GM12878 (cell line): Measurements from ENCODE around the gene PI4KA. TPM values are rescaled to one million over a fixed set of nuclear protein-coding genes. Genes with fewer than 3 reads are reported as not detected.

Experiments used
- ATAC-seq: fragments of 200-7000 bp; cut with Tn5 transposase; 3 replicates; pipeline ENCODE4 v1.9.1; 2020; ENCODE audit warnings: mild to moderate bottlenecking, moderate library complexity
- BruUV-seq: library from RNA; stranded (reverse); fragments of 400-500 nt; replicated peaks from 2 replicates; lab custom pipeline; 2021; lab: Mats Ljungman, UMichigan
- CTCF ChIA-PET: fragments of 300-600 bp; sonication (Branson Sonifier 250); formaldehyde crosslinking; extraction: SDS; loops from one replicate; lab custom pipeline; 2021; ENCODE audit warnings: inconsistent platforms; lab: Yijun Ruan, JAX
- POLR2A ChIA-PET: fragments of 350-600 bp; formaldehyde crosslinking; extraction: SDS; loops from one replicate; lab custom pipeline; 2021; ENCODE audit warnings: inconsistent platforms; lab: Charles Lee
- RAD21 ChIA-PET: fragments of 300-600 bp; sonication (Branson Sonifier 250); formaldehyde crosslinking; loops from one replicate; lab custom pipeline; 2023; ENCODE audit warnings: antibody characterized with exemption; ENCODE audit not compliant: unreplicated experiment; lab: Charles Lee
- SMC1A ChIA-PET: fragments of 300-600 bp; sonication (Branson Sonifier 250); formaldehyde crosslinking; loops from one replicate; lab custom pipeline; 2023; ENCODE audit not compliant: unreplicated experiment, uncharacterized antibody; lab: Charles Lee
- DNase-seq: peaks from one replicate; pipeline ENCODE4 v3.0.0-alpha.2; 2011; ENCODE audit warnings: low read depth, low spot score
- FAIRE-seq: peaks from 3 replicates; lab custom pipeline; 2011; peaks lifted over from hg19 to GRCh38; lab: Jason Lieb, UNC
- H2AFZ ChIP-seq: 2 replicates; pipeline ENCODE4 v1.6.0; 2011; ENCODE audit warnings: low read depth, low read length, control low read depth; ENCODE audit not compliant: control insufficient read depth
- H3K27ac ChIP-seq: 2 replicates; pipeline ENCODE4 v1.5.1; 2011; ENCODE audit warnings: control low read depth; ENCODE audit not compliant: control insufficient read depth, insufficient read depth
- H3K27me3 ChIP-seq, 2 experiments: replicated peaks in 1 of 2; 2 replicates each; pipeline versions ENCODE4 v1.6.0 to v1.6.1; 2011; ENCODE audit warnings: low read length in 1 of 2; ENCODE audit not compliant: control insufficient read depth in 2 of 2, insufficient read depth in 2 of 2
- H3K36me3 ChIP-seq, 2 experiments: 2 replicates each; pipeline ENCODE4 v1.5.1; 2011; ENCODE audit warnings: low read length in 1 of 2; ENCODE audit not compliant: control insufficient read depth in 2 of 2, insufficient read depth in 2 of 2
- H3K4me1 ChIP-seq: 2 replicates; pipeline ENCODE4 v1.6.1; 2011; ENCODE audit warnings: mild to moderate bottlenecking, low read length, moderate library complexity, mixed read lengths; ENCODE audit not compliant: control insufficient read depth, insufficient read depth
- H3K4me2 ChIP-seq: 2 replicates; pipeline ENCODE4 v1.6.0; 2011; ENCODE audit warnings: control low read depth; ENCODE audit not compliant: control insufficient read depth, insufficient read depth
- H3K4me3 ChIP-seq: fragments of 200-600 bp; sonication (generic); 2 replicates; pipeline ENCODE4 v1.5.1; 2016
- H3K79me2 ChIP-seq: 2 replicates; pipeline ENCODE4 v1.6.0; 2011; ENCODE audit warnings: low read length; ENCODE audit not compliant: control insufficient read depth, insufficient read depth
- H3K9ac ChIP-seq: 2 replicates; pipeline ENCODE4 v1.8.0; 2011; ENCODE audit warnings: low read length, control low read depth, mixed read lengths; ENCODE audit not compliant: control insufficient read depth, insufficient read depth
- H3K9me3 ChIP-seq: replicated peaks from 3 replicates; pipeline ENCODE4 v1.5.1; 2011; ENCODE audit warnings: mild to moderate bottlenecking, low read length; ENCODE audit not compliant: control insufficient read depth, insufficient read depth
- H4K20me1 ChIP-seq: 2 replicates; pipeline ENCODE4 v1.6.0; 2011; ENCODE audit not compliant: control insufficient read depth, insufficient read depth
- CBX3 ChIP-seq: fragments of 200-600 bp; sonication (generic); IDR thresholded peaks from 2 replicates; pipeline ENCODE4 v1.6.1; 2016; ENCODE audit warnings: low read depth, borderline replicate concordance
- GABPA ChIP-seq: IDR thresholded peaks from 2 replicates; pipeline ENCODE4 v1.6.1; 2014; ENCODE audit warnings: antibody characterized with exemption, low read depth, mild to moderate bottlenecking, inconsistent platforms
- KAT2A ChIP-seq: conservative IDR thresholded peaks from 2 replicates; pipeline ENCODE4 v1.6.1; 2011; ENCODE audit warnings: low read depth, low read length; ENCODE audit not compliant: control insufficient read depth
- PML ChIP-seq: IDR thresholded peaks from 2 replicates; pipeline ENCODE4 v1.6.1; 2012; ENCODE audit warnings: low read length, inconsistent platforms
- RAD51 ChIP-seq: fragments of 450-650 bp; IDR thresholded peaks from 2 replicates; pipeline ENCODE4 v1.6.1; 2016; ENCODE audit warnings: moderate library complexity, mild to moderate bottlenecking, inconsistent platforms
- WGBS: methylation state at CpG from one replicate; pipeline ENCODE4 v1.1.6; 2016; ENCODE audit warnings: low lambda C conversion rate; ENCODE audit not compliant: insufficient replicate concordance, insufficient coverage; ENCODE audit errors: missing lambda C conversion rate; 5-methylcytosine and 5-hydroxymethylcytosine counted together
- in situ Hi-C: fragments of 300-500 bp; cut with MboI; formaldehyde crosslinking; loops from 9 replicates; pipeline ENCODE4 v1.14.3; 2018; ENCODE audit warnings: mixed read lengths
- intact Hi-C: fragments of 100-400 bp; cut with micrococcal nuclease; formaldehyde crosslinking; loops from one replicate; pipeline ENCODE4 v1.14.2; 2022; ENCODE audit not compliant: unreplicated experiment
- polyA plus RNA-seq, 11 experiments: library from polyadenylated mRNA; depleted of rRNA in 4 of 11; unstranded in 6 of 11; stranded (reverse) in 5 of 11; fragments of >200 nt; fragmentation: Nextera tagmentation in 4 of 11; fragmentation: Illumina TruSeq in 1 of 11; extraction: Ambion mirVana in 4 of 11; extraction: Trizol in 1 of 11; gene quantifications; 1 replicate in 1 of 11; 2 replicates in 10 of 11; pipeline versions ENCODE4 v1.2.1 to v1.2.3, GENCODE V29; 2011 to 2016; ENCODE audit warnings: inconsistent platforms in 2 of 11, missing spikeins in 2 of 11, low read depth in 1 of 11
- total RNA-seq, 4 experiments: library from RNA; depleted of rRNA in 3 of 4; stranded (reverse); fragments of >200 nt in 3 of 4; fragmentation: Illumina TruSeq in 1 of 4; extraction: Trizol in 1 of 4; gene quantifications; 2 replicates each; pipeline versions ENCODE4 v1.2.1 to v1.2.3, GENCODE V29; 2013 to 2021
- TF ChIP-seq, protein P1 (sequence below): fragments of 150-350 bp; IDR thresholded peaks from 2 replicates; pipeline ENCODE4 v1.6.1; 2016; ENCODE audit warnings: low read depth, low read length

PI4KA gene
- total and polyA plus RNA-seq, 10 of the 15 experiments (the other 5 are each of a cell fraction or from before 2014, with no cell fraction given), result 4.2 to 78.4 (median 42.1) TPM

DNA sequence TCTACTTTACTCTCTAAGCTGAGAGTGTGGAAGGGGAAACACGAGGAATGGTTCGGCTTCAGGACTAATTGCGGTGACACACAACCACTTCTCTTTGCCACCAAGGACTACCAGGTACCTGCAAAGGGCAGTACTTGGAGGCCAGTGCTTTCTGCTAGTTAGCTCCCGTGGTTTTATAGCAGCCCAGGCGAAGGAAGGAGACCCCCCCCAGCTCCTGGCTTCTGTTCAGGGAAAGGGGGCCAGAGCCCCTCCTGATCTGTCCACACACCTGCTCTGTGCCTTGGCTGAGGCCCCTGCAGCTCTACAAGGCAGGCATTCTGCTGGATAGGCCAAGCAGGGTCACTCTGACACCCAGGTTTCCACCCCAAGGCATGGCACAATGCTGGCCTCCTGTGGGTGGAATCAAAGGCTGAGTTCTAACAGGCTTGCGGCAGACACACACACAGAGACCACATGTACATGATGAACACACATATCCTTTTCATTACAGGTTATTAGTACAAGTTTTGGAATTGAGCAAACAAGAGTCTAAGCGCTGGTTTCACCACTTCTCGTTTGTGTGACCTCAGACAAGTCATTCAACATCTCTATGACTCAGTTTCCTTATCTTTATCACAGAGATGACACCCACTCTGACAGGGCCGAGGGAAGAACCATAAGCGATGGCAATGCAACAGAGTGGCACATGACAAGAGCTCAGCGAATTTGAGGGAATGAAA, 77.2 kb downstream of the PI4KA start (continued):
- TF ChIP-seq, protein P1, sequence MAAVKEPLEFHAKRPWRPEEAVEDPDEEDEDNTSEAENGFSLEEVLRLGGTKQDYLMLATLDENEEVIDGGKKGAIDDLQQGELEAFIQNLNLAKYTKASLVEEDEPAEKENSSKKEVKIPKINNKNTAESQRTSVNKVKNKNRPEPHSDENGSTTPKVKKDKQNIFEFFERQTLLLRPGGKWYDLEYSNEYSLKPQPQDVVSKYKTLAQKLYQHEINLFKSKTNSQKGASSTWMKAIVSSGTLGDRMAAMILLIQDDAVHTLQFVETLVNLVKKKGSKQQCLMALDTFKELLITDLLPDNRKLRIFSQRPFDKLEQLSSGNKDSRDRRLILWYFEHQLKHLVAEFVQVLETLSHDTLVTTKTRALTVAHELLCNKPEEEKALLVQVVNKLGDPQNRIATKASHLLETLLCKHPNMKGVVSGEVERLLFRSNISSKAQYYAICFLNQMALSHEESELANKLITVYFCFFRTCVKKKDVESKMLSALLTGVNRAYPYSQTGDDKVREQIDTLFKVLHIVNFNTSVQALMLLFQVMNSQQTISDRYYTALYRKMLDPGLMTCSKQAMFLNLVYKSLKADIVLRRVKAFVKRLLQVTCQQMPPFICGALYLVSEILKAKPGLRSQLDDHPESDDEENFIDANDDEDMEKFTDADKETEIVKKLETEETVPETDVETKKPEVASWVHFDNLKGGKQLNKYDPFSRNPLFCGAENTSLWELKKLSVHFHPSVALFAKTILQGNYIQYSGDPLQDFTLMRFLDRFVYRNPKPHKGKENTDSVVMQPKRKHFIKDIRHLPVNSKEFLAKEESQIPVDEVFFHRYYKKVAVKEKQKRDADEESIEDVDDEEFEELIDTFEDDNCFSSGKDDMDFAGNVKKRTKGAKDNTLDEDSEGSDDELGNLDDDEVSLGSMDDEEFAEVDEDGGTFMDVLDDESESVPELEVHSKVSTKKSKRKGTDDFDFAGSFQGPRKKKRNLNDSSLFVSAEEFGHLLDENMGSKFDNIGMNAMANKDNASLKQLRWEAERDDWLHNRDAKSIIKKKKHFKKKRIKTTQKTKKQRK, result no peak
- TF ChIP-seq, all 136 proteins: peak for 0

DNA sequence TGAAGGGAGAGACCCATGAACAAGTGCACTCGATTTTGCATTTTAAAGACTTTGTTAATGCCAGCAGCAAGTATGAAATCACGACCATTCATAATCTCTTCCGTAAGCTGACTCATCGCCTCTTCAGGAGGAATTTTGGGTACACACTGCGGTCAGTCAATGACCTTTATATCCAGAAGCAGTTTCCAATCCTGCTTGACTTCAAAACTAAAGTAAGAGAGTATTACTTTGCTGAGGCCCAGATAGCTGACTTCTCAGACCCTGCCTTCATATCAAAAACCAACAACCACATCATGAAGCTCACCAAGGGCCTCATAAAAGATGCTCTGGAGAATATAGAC, 78.8 kb downstream of the PI4KA start:
- no TSS peak for BruUV-seq
- FAIRE-seq (no peak), DNase-seq (no peak)
- H3K9me3 ChIP-seq, result no peaks in the 10 kb centered on the region
- intact Hi-C loops (no loop called here), in situ Hi-C loops (no loop called here)
- no peaks in the 10 kb centered on the region for H3K27me3 ChIP-seq
- ChIA-PET POLR2A (no interaction called here), RAD21 (no interaction called here), SMC1A (interaction anchor here (0.6 kb wide), 1 partner anchor 12 kb away, joined by 3 read pairs; no protein-coding TSS in a partner anchor)
- H3K27ac ChIP-seq, result no peak overlapping the region
- H3K4me2 ChIP-seq, result no peak overlapping the region
- no peak overlapping the region for H2AFZ ChIP-seq
- TF ChIP-seq KAT2A (no peak), PML (no peak), RAD51 (no peak), CBX3 (no peak), GABPA (no peak)
- TF ChIP-seq, all 136 proteins: peak for 0
- WGBS, result 100% methylated on average over 5 of the region's 5 CpGs
- no peak for ATAC-seq
- H4K20me1 ChIP-seq, result no peaks in the 10 kb centered on the region
- H3K4me1 ChIP-seq, result peaks cover 7% of the 10 kb centered on the region
- H3K4me3 ChIP-seq, result no peak overlapping the region
- CTCF ChIA-PET, result no interaction called here
- no peaks in the 10 kb centered on the region for H3K79me2 ChIP-seq
- peaks cover 1 to 2% of the 10 kb centered on the region in 2 experiments for H3K36me3 ChIP-seq
- no peak overlapping the region for H3K9ac ChIP-seq
